Left kidney (tissue), 2 donors: Measurements from ENCODE around the gene CTNNA2. TPM values are rescaled to one million over a fixed set of nuclear protein-coding genes. Genes with fewer than 3 reads are reported as not detected.

ENCODE experiments used
- DNase-seq: peaks from one replicate; pipeline ENCODE4 v3.0.0-alpha.2; 2013
- polyA plus RNA-seq: library from polyadenylated mRNA; unstranded; fragments of 120-200 nt; gene quantifications from one replicate; pipeline ENCODE4 v1.2.1, GENCODE V29; 2013; ENCODE audit not compliant: insufficient read length

The CTNNA2 gene
- polyA plus RNA-seq, 1 donor, result 3.9 TPM

DNA sequence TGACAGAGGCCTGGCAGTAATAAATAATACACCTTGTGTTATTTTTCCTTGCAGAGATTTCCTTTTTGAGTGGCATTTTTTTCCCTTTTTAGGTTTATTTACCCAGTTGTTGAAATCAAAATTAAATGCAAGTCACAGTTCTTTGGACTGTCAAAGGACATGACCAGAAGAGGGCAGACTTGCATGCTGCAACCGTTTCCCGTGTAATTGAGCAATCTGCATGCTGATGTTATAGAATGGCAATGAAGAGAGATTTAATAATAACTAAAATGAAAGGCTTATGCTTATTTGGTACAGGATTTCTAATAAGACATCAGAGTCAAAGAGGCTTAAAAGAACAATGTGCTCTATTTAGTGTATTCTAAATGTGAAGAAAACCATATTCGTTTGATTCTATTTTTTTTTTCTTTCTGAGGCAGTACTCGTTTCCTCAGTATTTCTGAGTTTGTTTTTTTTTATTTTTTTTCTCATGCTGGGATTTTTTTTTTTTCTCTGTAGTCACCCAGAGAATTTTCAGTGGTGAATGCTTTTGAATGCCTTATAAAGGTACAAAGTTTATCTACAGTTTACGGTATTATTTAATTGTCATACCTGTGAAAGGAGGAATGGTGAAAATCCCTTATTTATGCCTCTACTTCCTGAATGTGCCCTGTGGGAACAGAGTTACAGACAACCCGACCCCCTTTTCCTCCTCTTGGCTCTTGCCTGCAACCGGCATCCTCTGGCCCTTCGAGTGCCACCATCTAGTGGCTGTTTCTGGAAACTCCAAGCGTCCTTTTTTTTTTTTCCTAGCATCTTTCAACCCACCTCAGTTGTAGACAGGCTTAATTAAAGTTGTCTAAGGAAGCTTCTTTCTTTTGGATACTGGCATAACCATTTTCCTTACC is 423.2 kb downstream of the CTNNA2 start:
- peak; percentile 61 for DNase-seq

DNA sequence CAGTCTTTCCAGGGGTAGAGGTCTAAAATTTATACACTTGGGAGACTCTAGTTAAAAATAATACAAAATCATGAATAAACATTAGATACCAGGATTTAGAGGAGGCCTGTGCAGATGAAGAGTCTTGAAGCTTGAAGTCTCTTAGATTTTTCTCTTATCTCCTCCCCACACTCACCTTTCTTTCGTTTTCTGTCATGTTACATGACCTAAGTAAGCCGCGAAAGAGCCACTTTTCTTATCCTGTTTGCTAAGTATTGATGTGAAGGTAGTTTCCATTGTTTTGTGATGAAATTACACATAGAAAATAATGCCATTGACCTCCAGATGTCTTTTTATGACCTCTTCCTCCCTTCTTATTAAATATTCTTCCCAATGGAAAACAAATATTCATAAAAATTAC is 423.9 kb downstream of the CTNNA2 start:
- no peak for DNase-seq

DNA sequence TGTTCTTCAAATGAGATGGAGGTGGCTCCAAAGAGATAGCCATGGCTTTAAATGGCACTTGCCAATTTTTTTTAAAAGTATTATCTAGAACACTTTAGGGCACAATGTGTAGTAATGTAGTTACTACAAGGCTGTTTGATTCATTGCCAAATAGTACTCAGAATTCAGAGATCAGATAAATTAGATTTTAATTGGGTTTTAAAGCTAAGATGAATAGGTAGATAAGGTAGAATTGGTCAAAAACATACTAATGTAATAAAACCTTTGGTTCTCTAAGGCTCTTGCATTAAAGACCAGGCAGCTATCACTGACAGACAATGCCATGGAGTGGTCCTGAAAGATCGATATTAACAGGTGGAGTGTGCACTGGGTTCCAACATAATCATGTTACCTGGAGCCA is 425.8 kb downstream of the CTNNA2 start:
- no peak for DNase-seq

DNA sequence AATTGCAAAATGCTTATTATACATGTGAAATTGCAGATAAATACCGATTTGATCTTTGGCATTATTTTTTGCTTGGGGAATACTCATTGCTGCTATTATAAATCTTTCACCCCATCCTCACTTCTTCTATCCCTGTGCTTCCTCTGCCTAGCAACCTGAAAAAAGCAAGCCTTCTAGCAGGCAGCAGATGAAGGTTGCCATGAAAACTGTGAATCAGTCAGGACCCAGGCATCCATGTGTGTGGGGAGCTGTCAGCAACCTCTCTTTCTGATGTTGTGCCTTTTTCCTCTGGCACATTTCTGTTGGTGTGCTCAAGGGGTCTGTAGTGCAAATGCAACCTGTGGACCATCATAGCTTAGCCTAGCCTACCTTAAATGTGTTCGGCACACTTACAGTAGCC is 427.5 kb downstream of the CTNNA2 start:
- no peak for DNase-seq

DNA sequence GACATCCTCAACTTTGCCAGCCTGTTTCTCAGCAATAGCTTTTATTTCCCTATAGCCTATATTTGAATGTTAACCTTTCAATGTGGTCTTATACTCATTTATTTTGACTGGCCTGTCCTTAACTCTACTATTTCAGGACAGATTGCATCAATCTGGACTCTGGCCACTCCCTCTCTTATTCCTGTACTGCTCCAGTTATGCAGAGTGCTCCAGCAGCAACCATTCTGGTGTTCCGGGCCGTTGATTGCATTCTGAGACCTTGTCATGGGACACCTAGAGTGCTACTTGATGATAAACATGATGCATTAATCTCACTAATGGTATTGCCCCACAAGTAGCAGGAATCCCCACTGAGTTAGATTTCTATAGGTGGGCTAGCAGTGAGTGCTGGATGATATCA is 428.3 kb downstream of the CTNNA2 start:
- DNase-seq, result no peak

DNA sequence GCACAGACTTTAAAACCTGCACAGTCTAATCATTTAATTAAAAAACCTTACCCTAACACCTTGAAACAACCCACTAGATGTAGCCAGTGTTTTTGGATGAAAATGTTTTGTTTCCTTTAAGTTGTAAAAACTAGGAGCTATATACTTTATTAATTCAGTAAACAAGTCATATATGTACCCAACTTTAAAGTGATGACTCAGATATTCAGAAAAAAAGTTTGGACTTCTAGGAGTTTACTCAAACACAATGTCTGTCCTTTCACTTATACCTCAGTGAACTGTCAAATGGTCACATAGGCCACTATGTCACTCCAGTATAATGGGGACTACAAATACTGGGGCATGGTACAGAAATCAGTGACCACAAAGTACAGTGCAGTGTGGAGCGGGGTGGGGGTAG is 431.4 kb downstream of the CTNNA2 start:
- DNase-seq, result no peak

DNA sequence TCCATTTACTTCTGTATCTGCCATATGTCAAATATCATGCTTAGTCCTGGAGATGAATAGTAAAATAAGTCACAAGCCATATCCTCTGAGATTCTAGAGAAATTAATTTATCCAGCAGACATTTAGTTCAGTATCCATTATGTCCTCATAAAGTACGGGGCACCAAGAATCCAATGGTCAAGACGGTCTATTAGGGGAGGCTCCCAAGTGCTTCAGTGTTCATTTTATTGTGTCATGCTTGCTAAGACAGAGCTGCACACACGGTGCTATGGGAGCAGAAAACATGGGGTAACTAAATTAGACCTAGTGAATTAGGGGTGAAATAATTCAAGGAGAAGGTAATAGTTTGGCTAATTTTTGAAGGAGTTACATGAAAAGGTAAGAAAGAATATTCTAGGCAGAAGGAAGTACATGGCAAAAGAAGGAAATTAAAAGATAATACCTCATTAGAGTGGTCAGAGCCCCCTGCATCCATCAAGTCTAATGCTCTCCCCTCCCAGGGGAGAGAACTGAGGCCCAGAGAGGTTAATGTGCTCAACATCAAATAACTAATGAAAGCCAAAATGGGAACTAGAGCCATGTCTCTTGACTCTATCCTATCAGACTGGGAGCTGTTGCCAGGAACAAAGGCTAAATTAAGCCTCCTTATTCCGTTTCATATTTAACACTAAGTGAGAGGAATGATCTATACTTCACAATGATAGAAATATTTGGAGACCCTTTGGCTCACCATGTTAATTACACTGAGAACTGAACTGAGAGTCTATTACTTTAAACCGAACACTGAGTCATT is 433.0 kb downstream of the CTNNA2 start:
- no peak for DNase-seq

DNA sequence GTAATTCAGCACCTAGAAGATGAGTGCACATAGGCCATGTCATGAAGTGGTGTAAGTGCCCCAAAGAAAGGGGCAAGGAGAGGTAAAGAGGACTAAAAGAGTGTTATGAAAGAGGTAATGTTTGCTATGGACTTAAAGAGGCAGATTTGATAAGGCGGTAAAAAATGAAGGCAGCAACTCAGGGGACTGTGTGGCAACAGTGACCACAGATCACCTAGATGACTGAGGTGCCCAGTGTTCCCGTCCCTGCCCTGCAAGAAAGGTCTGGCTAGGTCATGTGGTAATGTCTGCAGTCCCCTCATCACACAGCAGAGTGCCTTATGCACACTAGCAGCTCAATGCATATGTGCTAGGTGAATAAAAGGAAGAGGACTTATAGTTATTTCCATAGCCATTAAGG is 434.9 kb downstream of the CTNNA2 start:
- no peak for DNase-seq

DNA sequence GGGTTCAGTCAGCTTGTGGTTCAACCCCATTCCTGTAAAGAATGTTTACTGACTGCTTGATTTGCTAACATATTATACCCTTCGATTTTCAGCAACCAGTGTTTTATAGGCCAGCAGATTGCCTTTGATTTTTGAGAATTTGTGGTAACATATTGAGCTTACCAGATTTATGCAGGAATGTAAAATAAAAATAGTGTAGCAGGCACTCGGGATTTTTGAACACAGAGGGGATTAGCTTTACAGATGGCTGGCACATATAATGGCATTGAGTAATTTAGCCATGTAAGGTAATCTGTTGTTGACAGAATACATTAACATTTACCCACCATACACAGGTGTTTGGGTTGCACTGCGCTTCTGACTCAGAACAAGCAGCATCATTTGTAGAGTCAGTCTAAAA is 437.7 kb downstream of the CTNNA2 start:
- no peak for DNase-seq

DNA sequence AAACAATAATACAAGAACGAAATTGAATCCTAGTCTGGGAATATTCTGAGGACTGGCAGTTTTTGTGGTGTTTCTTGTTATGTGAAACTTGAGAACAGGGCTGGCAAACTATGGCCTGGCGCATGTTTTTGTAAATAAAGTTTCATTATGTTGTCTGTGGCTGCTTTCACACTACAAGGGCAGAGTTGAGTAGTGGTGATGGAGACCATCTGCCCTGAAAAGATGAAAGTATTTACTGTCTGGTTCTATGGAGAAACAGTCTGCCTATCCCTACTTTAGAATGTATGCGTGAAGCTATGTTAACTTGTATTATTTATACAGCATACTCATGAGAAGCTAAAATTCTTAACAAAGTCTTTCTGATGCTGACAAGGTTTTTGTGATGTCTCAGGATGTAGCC is 439.8 kb downstream of the CTNNA2 start:
- DNase-seq, result no peak

DNA sequence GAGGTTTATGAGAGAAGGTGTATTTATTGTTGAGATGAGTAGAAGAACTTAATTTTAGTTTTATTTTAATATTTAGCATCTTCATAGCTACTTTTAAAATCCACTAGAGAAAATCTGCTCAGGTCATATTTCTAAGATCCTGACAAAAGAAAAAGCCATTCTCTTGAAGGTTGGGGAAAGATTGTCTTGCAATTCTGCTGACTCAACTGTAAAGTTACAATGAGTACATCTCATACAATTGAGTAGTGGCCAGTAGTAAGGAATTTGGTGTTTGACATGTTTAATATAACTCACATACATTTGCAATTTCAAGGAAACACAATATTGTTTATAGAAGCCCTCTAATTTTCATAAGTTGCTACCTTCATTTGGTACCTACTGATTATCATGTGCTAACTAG is 447.2 kb downstream of the CTNNA2 start:
- no peak for DNase-seq

DNA sequence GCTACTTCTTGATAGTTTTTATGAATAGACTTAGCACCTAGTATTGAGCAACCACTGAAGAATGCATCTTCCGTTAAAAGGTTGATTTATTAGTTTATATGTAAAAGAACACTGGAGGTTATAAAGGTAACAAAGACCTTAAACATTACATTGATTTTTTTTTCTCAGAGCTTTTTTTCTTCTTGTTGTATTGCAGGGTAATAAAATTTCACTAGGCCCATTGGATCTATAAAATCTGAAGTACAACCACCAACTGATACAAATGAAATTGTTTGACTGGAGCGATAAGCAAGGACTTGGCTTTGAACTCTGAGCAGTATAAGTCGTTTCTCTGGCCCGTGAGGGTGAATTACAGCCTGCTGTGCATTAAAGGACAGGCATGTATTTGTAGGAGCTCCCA is 447.7 kb downstream of the CTNNA2 start:
- no peak for DNase-seq

DNA sequence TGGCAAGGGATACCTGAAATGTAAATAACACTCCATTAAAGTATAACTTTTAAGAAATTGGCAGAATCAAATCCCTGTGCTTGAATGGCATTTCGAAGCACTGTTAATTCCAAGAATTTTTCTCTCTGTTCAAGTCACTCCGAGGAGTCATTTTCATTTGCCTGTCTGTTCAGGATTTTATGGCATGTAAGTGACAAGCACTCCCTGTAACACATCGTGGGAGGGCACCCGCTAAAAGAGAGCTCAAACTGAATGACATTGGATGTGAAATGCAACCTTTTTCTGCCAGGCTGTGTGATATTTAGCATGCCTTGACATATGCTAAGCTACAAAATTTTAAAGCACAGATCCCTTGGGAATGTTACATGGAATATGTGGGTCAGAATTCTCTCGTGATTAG is 452.1 kb downstream of the CTNNA2 start:
- DNase-seq, result peak; percentile 4

DNA sequence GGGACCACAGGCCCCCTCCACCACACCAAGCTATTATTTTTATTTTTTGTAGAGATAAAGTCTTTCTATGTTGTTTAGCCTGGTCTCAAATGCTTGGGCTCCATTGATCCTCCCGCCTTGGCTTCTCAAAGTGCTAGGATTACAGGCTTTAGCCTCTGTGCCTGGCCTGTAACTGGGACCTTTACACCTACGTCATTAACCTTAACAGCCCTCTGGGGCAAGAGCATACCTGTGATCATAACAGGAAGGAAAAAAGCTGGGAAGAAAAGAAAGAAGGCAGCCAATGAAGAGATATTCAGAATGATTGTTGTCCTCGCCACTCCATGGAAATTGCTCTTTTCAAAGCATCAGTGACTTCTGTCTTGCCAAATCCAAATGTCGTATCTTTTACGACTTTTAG is 453.5 kb downstream of the CTNNA2 start:
- DNase-seq, result no peak

DNA sequence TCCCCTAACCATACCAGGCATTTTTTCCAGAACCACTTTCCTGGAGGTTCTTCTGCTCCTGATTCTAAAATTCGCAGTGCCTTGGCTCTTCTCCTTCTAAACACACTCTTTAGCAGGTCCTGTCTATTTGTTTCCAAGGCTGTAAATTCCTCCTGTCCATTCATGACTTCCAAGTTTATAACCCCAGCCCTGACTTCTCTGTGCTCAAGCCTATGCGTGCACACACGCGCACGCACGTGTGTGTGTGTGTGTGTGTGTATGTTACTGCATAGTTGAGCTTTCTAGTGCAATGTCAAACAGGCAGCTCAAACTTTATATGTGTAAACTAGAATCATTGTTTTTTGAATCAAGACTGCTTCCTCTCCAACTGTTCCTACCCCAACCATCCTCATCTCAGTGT is 454.0 kb downstream of the CTNNA2 start:
- DNase-seq, result no peak

DNA sequence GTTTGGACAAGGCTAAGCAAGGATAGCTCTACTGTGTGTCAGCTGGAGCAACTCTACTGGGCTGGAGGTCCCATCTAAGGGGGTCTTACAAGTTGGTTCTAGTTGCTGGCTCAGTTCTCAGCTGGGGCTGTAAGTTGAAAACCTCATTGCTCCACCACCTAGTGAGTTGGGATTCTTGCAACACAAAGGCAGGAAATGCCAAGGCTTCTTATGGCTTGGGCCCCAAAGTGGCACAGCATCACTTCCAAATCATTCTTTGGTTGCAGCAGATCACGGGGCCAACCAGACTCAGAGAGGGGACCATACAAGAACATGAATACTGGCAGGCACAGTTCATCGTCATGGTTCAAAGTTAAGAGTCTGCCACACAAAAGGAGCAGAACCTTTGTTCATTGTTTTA is 459.0 kb downstream of the CTNNA2 start:
- DNase-seq, result no peak

DNA sequence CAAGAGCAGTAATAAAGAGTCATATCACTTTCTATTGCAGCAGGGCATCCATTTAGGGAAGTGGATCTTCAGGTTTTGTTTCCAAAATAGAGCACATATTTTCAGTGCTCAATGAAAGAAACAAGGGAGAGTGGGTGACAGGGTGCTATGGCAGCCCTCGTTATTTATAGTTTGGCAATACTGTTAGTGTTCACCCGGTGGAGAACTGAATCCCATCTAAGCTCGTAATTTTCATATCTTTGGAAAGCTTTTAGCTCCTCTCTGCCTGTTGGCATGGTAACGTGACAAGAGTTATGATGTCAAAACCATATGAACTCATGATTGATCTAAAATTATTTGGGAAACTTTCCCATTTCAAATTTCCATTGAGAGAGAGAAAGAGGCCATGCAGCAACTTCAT is 459.8 kb downstream of the CTNNA2 start:
- DNase-seq, result no peak

DNA sequence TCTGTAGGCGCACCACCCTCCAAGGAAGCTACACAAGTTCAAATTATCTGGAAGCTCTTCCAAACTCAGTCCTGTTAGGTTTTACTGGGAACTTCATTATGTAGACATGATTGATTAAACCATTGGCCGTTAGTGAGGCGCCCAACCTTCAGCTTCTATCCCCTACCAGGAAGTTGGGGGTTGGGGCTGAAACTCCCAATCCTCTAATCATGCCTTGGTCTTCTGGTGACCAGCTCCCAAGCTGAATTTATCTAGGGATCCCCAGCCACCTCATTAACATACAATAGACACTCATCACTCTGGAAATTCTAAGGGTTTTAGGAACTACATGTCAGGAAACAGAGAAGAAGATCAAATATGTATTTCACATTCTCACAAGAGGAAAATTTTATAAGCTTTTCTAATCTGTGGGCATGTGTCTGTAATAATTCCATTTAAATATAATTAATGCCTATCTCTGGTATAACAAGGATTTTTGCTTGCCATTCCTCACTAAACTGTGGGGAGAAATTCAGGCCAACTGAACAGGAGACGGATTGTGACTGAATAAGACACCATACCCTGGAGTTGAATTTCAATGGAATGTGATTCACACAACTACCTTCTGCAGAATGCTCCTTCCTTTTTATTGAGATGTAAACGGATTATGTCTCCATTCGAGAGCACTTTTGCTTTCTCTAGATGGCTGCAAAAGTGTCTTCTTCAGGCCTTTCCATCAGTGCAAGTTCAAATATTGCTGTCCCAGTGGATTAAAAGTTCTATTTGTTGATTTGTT is 463.1 kb downstream of the CTNNA2 start:
- DNase-seq, result no peak

DNA sequence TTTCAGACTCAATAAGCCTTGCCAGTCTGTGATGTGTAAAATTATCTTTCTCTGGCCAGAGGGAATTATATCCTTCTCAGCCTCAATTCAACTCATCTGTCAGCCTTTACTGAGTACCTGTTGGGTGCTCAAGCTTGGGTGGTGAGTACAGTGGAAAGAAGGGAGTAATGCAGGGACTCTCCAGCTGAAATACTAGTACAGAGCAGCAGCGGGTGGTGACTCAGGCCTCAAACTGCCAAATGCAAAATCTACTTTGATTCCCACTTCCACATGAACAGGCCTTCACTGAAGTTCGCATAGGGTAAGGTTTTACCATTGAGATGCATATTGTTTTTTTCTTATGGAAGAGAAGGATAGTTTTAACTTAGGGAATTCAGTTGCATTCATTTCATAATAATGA is 464.9 kb downstream of the CTNNA2 start:
- DNase-seq, result no peak

DNA sequence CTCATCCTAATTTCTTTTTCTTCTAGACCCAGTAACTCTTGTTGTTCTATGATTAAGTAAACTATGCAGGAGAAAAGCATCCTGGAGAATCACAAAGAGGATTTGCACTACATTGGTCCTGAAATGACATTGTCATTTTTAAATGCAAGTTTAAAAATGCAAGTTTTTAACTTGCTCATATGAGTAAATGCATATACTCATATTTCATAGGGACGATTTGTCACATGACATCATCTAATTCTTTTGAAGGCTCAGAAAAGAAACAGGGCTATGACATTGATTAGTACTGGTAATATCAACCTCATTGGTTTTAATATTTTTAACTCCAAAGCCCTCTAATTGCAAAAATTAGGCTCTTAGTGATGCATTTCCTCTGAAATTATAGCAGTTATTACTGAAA is 467.3 kb downstream of the CTNNA2 start:
- no peak for DNase-seq

DNA sequence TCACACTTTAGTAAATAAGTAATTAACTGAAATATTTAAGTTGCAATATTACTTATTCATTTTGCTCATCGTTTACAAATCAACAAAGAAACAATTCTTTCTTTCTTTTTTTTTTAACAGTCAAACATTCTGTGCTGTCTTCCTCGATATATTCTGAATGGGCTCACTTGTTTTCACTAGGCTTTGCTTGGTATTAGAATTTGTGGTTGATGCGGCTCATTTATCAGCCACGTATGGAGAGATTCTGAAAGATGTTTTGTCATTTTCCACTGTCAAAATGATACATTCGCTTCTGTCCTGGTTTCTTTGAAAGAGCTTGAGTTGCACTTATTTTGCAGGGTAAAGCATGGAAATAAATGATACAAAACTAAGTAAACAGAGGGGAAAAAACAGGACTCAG is 468.0 kb downstream of the CTNNA2 start:
- no peak for DNase-seq

DNA sequence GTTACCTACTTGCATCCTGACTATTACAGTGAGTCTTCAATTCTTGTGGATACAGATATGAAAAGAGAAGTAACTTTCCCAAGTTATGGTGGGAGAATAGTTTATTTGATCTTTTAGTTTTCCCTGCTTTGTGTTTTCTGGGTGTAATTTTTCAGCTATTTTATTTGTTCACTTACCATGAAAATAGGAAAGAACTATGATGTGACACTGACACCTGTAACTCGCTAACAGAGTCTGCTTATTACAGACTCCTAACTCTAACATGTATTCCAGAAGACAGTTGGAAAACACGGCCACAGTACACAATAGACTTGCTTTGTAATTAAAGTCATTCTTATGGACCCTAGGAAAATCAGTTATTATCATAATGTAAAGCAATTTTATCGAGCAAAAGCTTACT is 468.5 kb downstream of the CTNNA2 start:
- no peak for DNase-seq

DNA sequence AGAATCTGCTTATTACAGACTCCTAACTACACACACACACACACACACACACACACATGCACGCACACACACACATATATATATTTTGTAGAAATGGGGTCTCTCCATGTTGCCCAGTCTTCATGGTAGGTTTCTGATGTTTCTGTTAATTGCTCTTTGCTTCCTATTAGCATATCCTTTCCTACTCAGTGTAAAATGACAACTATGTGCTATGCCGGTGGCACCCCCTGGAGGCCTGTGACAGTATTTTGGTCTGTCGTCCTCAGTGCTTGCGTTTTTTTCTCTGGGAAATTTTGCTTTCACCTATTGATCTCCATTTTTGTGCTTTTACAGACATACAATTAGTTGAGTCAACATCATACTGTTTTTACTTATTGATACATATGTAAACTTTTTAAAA is 469.6 kb downstream of the CTNNA2 start:
- no peak for DNase-seq
